Measurements from ENCODE around the gene TMEM200A.
A peak's percentile ranks its signal among the peaks of the same experiment; 100 is the strongest.

TMEM200A gene

GRCh38 chr6:130379223-130379622 lies 13.4 kb downstream of the TMEM200A start:
- no peak for DNase-seq

DNA sequence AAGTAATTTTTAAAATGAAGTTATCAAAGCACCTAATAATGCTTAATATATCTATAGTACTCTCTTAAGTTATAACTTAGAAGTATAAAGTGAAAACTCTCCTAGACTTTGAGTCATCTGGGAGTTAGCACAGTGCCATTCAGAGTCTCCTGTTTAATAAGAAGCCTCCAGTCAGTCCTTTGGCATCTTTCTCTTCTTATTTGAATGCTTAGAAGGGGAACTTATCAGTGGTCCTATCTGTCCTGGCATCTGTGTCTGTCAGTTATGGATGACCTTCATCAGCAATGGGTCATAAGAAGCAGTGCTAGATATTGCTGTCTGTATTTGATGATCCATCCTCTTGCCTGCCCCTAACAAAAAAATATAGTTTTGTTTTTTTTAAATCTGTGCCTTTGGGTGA lies 15.2 kb downstream of the TMEM200A start:
- no peak for DNase-seq

- peak; percentile 34 for DNase-seq
These were observed 15.9 kb downstream of the TMEM200A start for GRCh38 chr6:130381459-130382380.

GRCh38 chr6:130382872-130383490 lies 17.2 kb downstream of the TMEM200A start:
- no peak for DNase-seq

DNA sequence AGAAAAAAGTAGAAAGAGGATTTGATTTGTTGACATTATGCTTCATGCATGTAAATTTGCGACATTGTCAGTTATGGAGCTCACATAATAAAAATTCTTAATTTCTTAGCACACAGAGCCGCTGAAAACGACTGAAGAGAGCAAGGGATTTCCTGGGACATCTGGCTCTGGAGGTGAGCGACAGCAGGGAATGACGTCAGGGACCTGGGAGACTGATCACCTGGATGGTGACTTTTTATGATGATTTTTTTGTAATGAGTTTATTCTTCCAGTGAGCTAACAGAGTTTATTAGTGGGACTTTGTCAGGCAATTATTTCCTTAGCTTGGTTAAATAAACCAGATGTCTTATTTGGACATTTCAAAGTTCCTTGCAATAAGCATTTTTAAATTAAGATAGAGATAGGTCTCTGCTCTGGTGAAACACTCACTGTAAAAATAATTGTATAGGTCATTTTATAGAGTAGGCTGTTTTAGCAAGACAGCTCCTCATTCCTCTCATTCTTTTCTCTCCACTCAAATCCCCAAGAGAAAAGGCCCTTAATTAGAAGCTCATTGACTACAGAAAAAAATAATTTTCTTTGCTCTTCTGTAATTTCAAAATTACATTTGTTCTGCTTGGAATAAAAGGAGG lies 19.4 kb downstream of the TMEM200A start:
- DNase-seq: no peak

DNA sequence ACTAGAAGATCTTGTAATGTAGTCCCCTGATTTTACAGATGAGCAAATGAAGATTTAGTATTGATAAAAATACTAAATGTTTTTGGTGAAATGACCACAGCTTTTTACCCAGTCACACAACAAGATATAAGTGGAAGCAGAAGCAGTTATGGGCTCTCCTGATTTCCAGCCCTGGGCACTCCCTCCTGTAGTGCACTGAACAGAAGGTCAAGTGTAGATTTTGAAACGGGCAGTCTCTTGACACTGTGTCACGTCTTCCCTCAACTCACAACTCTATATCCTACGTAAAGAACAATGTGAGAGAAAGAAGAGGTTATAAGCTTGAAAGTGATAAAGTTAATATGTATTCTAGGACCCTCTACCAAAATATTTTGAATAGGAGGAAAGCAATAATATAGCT lies 23.3 kb downstream of the TMEM200A start:
- no peak for DNase-seq

DNA sequence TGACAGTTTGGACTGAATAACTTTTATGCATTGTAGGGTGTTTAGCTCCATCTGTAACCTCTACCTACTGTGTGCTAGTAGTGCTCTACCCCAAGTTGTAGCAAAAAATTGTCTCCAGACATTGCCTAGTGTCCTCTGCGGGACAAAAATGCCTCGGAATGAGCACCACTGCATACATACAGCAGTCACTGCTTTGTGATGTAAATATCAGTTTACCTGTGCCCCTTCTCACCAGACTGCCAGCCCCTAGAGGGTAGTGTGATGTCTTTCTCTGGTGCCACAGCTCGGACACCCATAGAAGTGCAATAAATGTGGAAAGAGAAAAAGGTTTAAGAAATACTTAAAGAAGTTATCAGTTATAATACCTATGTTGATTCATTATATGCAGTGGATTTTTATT lies 25.1 kb downstream of the TMEM200A start:
- DNase-seq: no peak

GRCh38 chr6:130393306-130393705 lies 27.5 kb downstream of the TMEM200A start:
- DNase-seq: no peak

GRCh38 chr6:130394246-130394645 lies 28.4 kb downstream of the TMEM200A start:
- no peak for DNase-seq

GRCh38 chr6:130395164-130395563 lies 29.3 kb downstream of the TMEM200A start:
- no peak for DNase-seq

- DNase-seq: no peak
These were observed 30.9 kb downstream of the TMEM200A start for GRCh38 chr6:130396722-130397121.

- DNase-seq: no peak
These were observed 39.7 kb downstream of the TMEM200A start for GRCh38 chr6:130405549-130405948.

DNA sequence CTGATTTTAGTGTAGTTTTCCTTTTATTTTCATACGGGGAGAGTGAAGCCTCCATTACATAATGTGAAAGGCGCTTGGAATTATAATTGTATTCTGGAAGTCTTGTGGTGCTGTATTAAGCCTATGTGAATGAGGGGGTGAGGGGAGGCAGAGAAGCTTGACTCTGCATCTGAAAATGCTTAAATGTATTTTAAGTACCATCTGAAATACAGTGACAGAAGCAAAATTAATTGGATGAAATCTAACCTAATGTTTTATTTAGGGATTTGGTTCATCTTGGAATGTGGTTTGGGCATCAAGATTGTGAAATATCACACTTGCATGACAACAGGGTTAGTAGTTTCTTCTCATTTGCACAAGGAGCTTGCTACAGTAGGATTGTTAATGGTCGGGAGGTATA lies 41.2 kb downstream of the TMEM200A start:
- DNase-seq: no peak

DNA sequence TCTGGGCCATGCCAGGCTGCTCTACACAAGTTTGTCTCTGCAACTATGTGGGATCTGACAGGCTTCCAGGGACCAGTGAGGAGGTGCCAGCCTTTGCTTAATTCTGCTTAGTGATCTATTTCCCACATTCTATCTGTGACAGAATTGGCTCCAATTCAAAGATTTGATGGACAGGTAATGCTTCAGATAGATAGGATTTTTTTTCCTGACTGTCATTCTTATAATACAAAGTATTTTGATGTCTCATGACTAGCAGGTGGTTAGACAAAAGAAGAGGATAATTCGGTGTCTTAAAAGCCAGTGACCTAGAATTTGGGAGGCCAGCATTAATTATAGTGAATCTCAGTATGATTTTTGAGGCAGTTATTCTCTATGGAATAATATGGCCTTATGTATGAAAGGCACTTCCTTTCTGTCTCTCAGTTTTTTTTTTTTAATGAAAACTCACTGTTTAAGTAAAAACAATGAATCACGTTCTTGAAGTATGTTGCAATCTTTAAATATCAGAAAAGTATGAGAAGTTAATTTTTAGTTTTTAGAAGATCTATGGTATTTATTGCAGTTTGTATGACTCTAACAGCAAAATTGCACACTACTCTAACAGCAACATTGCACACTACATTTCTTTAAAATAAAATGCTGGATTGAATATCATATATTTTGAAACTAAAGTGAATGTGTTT lies 43.7 kb downstream of the TMEM200A start:
- no peak for DNase-seq

- no peak for DNase-seq
These were observed 45.7 kb downstream of the TMEM200A start for GRCh38 chr6:130411481-130411880.

DNA sequence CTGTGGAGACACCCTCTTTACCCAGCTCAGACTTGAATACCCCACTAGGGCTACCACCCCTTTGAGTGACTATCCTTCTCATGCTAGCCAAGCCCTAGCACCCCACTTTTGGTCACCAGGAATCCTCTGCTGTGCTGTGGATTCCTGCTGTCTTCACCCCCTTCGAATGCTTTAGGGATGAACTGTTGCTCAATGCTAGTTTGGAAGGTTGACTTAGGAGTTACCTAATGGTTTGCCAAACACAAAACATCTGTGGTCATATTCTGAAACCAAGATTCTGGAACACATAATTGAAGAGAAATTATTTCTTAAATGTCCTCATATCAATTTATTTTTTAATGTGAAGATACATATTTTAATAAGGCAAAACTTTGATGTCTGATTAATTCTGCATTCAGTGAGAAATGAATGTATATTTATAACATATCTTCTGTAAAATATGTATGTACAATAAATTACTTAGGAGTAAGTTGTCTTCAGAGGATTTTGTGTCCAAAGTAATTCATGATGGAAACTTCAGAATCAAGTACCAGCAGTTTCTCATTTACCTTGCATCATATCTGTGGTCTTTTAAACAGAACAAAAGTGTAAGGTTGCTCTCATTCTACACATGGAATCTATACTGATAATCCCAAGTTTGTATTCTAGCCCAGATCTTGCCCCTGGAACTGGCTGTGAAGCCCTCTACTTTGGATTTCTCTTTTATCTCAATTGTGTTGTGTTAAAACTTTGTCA lies 46.9 kb downstream of the TMEM200A start:
- no peak for DNase-seq

DNA sequence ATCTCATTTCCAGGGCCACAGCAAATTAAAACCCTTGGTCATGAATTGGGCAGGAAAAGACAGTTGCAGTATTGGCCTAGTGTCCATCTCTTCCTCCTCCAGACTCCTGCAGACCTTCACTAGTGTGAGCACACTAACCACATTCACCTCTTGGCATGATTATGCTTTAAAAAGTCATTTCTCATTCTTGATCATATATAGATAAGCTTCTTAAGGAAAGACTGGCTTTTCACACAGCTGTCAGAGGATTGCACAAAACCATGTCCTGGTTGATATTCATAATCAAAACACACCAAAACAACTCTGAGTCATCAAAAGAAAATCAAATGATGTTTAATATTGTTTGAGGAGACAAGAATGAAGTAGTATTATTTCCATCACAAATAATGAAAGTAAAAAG lies 52.1 kb downstream of the TMEM200A start:
- DNase-seq: no peak

GRCh38 chr6:130420911-130421310 lies 55.1 kb downstream of the TMEM200A start:
- DNase-seq: no peak

GRCh38 chr6:130421585-130421984 lies 55.8 kb downstream of the TMEM200A start:
- no peak for DNase-seq

DNA sequence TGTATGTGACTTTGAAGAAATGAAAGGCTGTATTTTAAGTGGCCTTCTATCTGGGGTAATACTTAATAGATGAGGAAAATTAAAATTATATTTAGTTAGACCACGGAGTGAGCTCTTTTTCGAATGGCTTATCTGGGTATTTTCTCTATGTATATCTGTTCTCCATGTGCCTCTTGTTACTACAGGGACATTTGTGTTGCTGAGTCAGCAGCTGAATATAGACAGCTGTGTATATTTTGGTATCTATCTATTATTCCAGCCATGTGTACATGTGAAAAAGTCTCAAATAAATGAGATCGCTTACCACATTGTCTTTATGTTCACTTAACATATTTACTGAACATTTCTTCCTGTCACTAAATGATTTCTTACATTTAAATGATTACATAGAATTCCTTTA lies 57.2 kb downstream of the TMEM200A start:
- DNase-seq: no peak

DNA sequence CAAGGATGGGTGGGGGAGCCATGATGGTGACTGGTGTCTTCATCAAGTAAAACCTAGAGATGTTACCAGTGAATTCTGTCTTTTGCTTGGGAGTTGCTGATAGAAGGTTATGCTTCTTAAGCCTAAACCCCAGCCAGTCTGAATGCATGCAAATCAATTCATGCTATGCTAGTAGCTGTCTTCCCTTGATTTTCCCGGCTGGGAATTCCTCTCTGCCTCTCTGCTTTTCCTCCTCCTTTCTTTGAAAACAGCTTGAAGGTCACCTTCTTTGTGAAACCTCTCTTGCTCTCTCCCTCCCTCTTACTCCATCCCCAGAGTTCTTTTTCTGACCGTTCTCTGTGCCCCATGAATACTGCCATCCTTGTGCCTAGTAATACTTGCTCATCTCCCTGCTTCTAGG lies 58.9 kb downstream of the TMEM200A start:
- DNase-seq: no peak

DNA sequence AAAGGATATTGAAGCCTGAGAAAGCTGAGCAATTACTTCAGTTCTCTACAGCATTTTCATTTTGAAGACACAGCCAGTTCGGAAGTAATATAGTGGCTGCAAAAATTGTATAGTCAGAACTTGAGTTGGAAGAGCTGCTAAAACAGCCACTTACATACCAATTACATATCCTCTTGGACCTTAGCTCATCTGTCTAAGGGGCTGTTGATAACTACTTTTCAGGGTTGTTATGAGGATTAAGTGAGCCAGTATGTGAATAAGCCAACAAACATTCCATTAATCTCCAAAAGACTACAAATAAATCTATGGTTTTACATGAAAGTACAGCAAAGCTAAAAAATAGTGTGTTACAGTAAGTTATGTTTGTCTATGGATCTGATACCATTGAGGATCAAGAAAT lies 59.7 kb downstream of the TMEM200A start:
- DNase-seq: no peak

Data from CD4-positive, alpha-beta T cell treated with Interleukin-15 for 1 hour (primary cell).